Measurements from ENCODE around the gene ZNF74.
"Not testable (repeated sequence)": the region's sequence is repeated elsewhere in the genome, so short reads cannot be mapped to it uniquely, and the experiment has no call there.

GRCh38 chr22:20451129-20451778 lies 57.3 kb downstream of the ZNF74 start:
- not testable (repeated sequence) for TF ChIP-seq CTCF (IDR thresholded peaks at IDR 0.05; ENCODE audit: borderline replicate concordance, extremely low read depth, low read length, poor library complexity, severe bottlenecking); EZH2 (IDR thresholded peaks at IDR 0.05; ENCODE audit: borderline replicate concordance, low read depth, low read length, severe bottlenecking)

Measured in DND-41 (cell line).